GM18507 (cell line): ENCODE results near the gene NUP188.

Source experiments
- DNase-seq: peaks from one replicate; pipeline ENCODE4 v3.0.0; 2011; ENCODE audit warnings: low read depth; ENCODE audit not compliant: insufficient read length; ENCODE audit errors: extremely low spot score
- FAIRE-seq: peaks from 2 replicates; lab custom pipeline; 2011; peaks lifted over from hg19 to GRCh38; lab: Jason Lieb, UNC

NUP188 gene

DNA sequence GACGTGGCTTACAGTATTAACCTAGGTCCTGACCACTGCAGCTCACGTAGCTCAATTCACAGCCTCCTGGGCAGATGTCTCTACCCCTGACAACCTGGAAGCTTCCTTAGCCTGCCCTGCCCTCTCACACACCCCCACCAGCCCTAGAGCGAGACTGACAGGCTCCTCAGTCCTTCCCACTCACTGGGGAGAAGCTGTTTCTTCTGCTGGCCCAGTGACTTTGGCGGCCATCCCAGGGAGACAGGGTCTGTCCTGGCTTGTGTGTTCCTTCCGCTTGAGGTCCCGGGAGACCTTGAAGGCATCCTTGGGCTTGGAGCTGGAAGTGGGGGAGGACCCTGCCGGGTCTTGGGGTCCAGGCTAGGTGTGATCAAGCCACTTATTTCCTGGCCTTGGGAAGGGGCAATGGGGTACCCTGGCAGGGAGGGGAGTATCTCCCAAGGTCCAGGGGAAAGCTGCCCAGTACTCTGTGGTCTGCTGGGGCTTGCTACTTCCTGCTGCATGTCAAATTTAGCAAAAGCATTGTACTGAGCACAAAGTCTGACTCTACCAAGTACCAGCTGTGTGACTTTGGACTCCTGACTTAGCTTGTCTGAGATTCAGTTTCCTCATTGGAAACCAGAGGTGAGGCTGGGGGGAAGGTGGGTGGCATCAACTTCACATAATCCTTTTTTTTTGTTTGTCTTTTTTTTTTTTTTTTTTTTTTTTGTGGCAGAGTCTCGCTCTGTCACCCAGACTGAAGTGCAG lies 90.8 kb downstream of the NUP188 start:
- no peak for FAIRE-seq

DNA sequence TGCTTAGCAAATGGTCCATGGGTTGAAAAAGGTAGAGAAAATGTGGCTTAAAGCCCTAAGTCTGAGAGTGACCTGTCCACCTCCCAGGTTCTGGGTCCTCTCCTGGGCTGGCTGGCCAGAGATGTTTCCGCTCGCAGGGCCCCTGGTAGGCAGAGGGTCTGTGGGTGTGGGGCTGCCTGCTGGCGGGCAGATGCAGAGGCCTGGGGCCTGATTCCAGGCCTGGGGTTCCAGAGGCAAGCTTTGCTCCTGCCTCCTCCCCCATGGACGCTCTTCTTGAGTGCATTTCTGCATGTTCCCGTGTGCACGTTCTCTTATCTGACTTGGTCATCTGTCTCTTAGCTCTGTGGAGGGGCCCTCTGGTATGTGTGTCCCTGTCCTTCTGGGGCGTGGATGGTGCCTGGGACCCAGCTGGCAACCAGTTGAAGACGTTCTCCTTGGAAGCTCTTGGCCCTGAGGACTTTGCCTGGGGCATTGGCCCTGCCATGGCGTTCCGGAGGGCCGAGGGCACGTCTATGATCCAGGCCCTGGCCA lies 92.7 kb downstream of the NUP188 start:
- FAIRE-seq (no peak), DNase-seq (no peak)

More for the DNA sequence above, 90.8 kb downstream of the NUP188 start:
- DNase-seq = no peak

DNA sequence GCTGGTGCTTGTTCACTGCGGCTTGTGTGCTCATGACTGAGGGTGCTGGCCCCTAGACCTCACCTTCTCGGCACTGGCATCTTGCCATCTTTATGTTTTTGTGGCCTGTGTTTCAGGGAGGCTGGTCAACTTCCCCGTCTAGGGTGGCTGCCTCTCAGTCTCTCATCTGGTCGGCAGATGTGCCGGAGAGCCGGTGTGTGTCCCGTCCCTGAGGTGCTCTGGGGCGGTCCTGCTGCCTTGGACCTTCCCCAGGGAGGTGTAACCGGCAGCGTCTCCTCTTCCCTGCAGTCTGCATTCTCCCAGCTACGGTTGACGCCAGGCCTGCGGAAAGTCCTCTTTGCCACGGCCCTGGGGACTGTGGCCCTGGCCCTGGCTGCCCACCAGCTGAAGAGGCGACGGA lies 94.5 kb downstream of the NUP188 start:
- no peak for FAIRE-seq
- no peak for DNase-seq

DNA sequence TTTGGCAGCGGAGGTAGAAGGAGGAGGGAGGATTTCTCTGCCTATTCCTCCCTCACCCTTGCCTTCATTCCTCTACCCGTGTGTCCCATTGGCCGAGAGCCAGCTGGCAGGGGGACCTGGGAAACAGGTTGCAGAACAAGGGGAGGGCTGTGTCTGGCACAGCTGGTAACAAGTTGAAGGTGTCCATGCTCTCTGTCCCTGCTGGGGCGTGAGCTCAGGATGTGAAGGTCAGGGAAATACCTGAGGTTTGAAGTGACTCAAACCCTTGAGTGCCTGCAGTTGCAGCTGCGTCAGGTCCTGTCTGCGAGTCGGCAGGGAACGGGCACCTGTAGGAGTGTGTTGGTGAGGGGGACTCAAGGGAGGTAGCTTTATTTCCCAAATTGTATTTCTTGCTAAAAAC lies 105.1 kb downstream of the NUP188 start:
- FAIRE-seq (no peak), DNase-seq (no peak)

DNA sequence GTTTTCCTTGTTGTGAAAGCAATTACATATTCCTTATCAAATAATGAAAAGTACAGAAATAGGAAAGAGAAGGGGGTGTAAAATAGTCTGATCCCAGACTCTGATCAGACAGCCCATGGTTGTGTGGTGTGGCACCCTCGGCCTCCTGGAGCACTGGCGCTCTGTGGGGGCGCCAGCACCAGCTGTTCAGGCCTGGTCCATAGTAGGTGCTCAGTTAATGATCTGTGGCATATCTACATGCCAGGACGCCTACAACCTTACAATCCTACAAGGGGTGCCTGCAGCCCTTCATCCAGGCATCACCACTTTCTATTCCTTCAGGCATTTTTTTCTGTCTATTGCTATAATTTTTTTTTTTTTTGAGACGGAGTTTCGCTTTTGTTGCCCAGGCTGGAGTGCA lies 105.5 kb downstream of the NUP188 start:
- DNase-seq (no peak), FAIRE-seq (no peak)

DNA sequence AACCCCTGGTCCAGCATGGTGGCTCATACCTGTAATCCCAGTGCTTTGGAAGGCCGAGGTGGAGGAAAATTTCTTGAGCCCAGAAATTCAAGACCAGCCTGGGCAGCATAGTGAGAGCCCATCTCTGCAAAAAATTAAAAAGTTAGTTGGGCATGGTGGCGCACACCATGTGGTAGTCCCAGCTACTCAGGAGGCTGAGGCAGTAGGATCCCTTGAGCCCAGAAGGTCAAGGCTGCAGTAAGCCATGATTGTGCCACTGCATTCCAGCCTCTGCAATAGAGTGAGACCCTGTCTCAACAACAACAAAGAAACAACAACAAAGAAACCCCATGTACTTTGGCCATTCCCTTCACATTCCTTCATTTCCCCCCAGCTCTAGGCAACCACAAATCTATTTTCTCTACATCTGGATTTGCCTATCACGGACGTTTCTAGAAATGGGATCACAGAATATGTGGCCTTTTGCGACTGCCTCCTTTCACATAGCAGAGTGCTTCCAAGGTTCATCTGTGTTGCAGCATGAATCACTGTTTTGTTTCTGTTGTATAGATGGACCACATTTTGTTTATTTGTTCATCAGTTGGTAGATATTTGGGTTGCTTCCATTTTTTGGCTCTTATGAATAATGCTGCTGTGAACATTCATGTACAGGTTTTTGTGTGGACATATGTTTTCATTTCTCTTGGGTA lies 106.8 kb downstream of the NUP188 start:
- DNase-seq (no peak), FAIRE-seq (no peak)
